ENCODE measurements around the gene APBB3.
"Not testable (repeated sequence)": the region's sequence is repeated elsewhere in the genome, so short reads cannot be mapped to it uniquely, and the experiment has no call there.

Gene APBB3

GRCh38 chr5:140564196-140565023, at the start of gene APBB3, which contains the start of gene SLC35A4:
Gene APBB3 (minus strand): TSS chr5:140564598. CDS start chr5:140564245, 353 bp downstream.
Gene SLC35A4 (plus strand): TSS chr5:140564828. CDS start chr5:140567170, 2,342 bp downstream.
- Histone ChIP-seq H3K4me3 (peak within 1 kb of the TSS; percentile 78), H3K27ac (peak within 1 kb of the TSS; percentile 88 to 95)
- TF ChIP-seq, protein P1, sequence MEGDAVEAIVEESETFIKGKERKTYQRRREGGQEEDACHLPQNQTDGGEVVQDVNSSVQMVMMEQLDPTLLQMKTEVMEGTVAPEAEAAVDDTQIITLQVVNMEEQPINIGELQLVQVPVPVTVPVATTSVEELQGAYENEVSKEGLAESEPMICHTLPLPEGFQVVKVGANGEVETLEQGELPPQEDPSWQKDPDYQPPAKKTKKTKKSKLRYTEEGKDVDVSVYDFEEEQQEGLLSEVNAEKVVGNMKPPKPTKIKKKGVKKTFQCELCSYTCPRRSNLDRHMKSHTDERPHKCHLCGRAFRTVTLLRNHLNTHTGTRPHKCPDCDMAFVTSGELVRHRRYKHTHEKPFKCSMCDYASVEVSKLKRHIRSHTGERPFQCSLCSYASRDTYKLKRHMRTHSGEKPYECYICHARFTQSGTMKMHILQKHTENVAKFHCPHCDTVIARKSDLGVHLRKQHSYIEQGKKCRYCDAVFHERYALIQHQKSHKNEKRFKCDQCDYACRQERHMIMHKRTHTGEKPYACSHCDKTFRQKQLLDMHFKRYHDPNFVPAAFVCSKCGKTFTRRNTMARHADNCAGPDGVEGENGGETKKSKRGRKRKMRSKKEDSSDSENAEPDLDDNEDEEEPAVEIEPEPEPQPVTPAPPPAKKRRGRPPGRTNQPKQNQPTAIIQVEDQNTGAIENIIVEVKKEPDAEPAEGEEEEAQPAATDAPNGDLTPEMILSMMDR (IDR thresholded peaks at IDR 0.05), result no peak
- DNase-seq (ENCODE audit: low spot score), result peak; percentile 99

DNA sequence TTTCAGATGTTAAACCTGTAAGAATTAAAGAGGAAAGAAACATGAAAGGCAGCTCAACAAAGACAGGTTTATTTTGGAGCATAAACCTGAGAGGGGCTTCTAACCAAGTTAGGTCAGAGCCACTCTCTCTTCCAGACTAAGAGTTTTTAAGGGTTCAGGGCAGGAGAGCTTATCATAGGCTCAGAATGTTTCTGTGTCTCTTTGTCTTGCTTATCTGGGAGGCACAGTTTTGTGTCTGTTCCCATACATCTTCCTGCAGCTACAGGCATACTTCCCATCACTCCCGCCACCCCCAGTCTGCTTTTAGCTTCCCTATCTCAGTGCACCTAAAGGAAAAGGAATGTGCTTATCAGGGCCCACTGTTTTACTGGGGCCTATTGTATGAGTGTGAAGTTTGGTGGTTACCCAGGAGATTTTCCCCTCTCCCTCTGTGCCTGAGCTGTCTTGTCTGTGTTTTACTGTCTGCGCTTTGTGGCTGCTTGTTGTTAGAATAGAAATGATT, 46.7 kb upstream of the APBB3 start:
- no peak overlapping the region for H3K4me3 ChIP-seq
- H3K27ac ChIP-seq, result peak overlapping the region in 1 of 2 donors; percentile 31
- DNase-seq (ENCODE audit: low spot score), result no peak
- TF ChIP-seq, protein P1 (IDR thresholded peaks at IDR 0.05), result no peak

DNA sequence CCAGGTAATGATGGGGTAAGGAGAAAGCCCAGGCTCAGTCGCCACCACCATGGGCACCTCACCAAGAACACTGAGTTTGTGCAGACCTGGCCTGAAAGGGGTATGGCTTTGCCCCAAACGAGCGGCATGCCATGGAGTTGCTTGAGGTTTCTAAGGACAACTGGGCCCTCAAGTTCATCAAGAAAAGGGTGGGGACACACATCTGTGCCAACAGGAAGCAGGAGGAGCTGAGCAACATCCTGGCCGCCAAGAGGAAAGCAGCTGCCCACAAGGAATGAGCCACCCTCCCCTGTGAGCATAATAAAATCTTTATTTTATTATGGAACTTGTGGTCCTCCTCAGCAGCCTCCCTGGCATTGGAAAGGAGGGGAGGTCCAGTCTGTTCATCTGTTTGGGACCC, 44.7 kb upstream of the APBB3 start:
- Histone ChIP-seq H3K27ac (peak overlapping the region in 1 of 2 donors; percentile 51), H3K4me3 (no peak overlapping the region)
- no peak for DNase-seq (ENCODE audit: low spot score)
- TF ChIP-seq, protein P1 (IDR thresholded peaks at IDR 0.05), result no peak

GRCh38 chr5:140608722-140609121, 44.3 kb upstream of the APBB3 start:
- TF ChIP-seq, protein P1 (IDR thresholded peaks at IDR 0.05), result no peak
- no peak for DNase-seq (ENCODE audit: low spot score)
- Histone ChIP-seq H3K27ac (peak overlapping the region in 1 of 2 donors; percentile 51), H3K4me3 (no peak overlapping the region)

DNA sequence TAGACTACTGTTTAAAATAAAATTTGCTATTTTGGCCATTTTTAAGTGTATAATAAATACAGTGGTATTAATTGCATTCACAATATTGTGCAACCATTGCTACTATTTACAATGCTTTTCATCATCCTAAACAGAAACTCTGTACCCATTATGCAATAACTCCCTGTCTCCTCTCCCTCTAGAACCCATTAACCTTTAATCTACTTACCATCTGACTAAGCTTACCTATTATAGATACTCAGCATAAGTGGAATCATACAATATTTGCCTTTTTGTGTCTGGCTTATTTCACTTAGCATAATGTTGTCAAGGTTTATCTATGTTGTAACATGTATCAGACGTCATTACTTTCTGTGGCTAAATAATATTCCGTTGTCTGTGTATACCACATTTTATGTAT, 42.6 kb upstream of the APBB3 start:
- Histone ChIP-seq H3K4me3 (no peak overlapping the region), H3K27ac (no peak overlapping the region)
- TF ChIP-seq, protein P1 (IDR thresholded peaks at IDR 0.05), result no peak
- DNase-seq (ENCODE audit: low spot score), result no peak

- TF ChIP-seq, protein P1 (IDR thresholded peaks at IDR 0.05), result no peak
- H3K4me3 ChIP-seq, result no peak overlapping the region
- no peak overlapping the region for H3K27ac ChIP-seq
- no peak for DNase-seq (ENCODE audit: low spot score)
Observed at GRCh38 chr5:140605879-140606278, 41.5 kb upstream of the APBB3 start.

- peak overlapping the region in 1 of 2 donors; percentile 45 for H3K27ac ChIP-seq
- TF ChIP-seq, protein P1 (IDR thresholded peaks at IDR 0.05), result no peak
- DNase-seq (ENCODE audit: low spot score), result no peak
- H3K4me3 ChIP-seq, result no peak overlapping the region
Observed at GRCh38 chr5:140603734-140604133, 39.3 kb upstream of the APBB3 start.

GRCh38 chr5:140603446-140603698, 39.0 kb upstream of the APBB3 start:
- H3K27ac ChIP-seq, result peak overlapping the region in 1 of 2 donors; percentile 45
- not testable (repeated sequence) for DNase-seq (ENCODE audit: low spot score); H3K4me3 ChIP-seq
